ENCODE measurements around the gene ERMP1.

The ERMP1 gene

GRCh38 chr9:5852987-5853386 lies 20.1 kb upstream of the ERMP1 start:
- no peak for DNase-seq

GRCh38 chr9:5851445-5851844 lies 18.5 kb upstream of the ERMP1 start:
- DNase-seq = peak; percentile 95

- no peak for DNase-seq
Observed at GRCh38 chr9:5850724-5851122, 17.8 kb upstream of the ERMP1 start.

GRCh38 chr9:5848372-5848882 lies 15.5 kb upstream of the ERMP1 start:
- DNase-seq = no peak

GRCh38 chr9:5846501-5846921 lies 13.6 kb upstream of the ERMP1 start:
- DNase-seq = peak; percentile 67

GRCh38 chr9:5846096-5846495 lies 13.2 kb upstream of the ERMP1 start:
- DNase-seq = no peak

- no peak for DNase-seq
Observed at GRCh38 chr9:5845157-5845531, 12.2 kb upstream of the ERMP1 start.

GRCh38 chr9:5843794-5844471 lies 11.0 kb upstream of the ERMP1 start:
- no peak for DNase-seq

GRCh38 chr9:5842929-5843793 lies 10.2 kb upstream of the ERMP1 start:
- DNase-seq = no peak

- DNase-seq = no peak
Observed at GRCh38 chr9:5841771-5842573, 9.1 kb upstream of the ERMP1 start.

- no peak for DNase-seq
Observed at GRCh38 chr9:5840788-5841187, 7.9 kb upstream of the ERMP1 start.

GRCh38 chr9:5839572-5839902 lies 6.6 kb upstream of the ERMP1 start:
- no peak for DNase-seq

- DNase-seq = no peak
Observed at GRCh38 chr9:5838884-5839571, 6.1 kb upstream of the ERMP1 start.

- DNase-seq = no peak
Observed at GRCh38 chr9:5835808-5836207, 2.9 kb upstream of the ERMP1 start.

GRCh38 chr9:5834214-5834613 lies 1.3 kb upstream of the ERMP1 start:
- DNase-seq = no peak

- no peak for DNase-seq
Observed at GRCh38 chr9:5832071-5832537, 813 bp downstream of the ERMP1 start.

- no peak for DNase-seq
Observed at GRCh38 chr9:5825895-5826622, 6.9 kb downstream of the ERMP1 start.

GRCh38 chr9:5825223-5825622 lies 7.7 kb downstream of the ERMP1 start:
- peak; percentile 32 for DNase-seq

GRCh38 chr9:5820425-5820824 lies 12.5 kb downstream of the ERMP1 start:
- no peak for DNase-seq

GRCh38 chr9:5819174-5819573 lies 13.7 kb downstream of the ERMP1 start:
- no peak for DNase-seq

- DNase-seq = no peak
Observed at GRCh38 chr9:5818424-5819142, 14.3 kb downstream of the ERMP1 start.

Data from suppressor macrophage treated with lipopolysaccharide for 4 hours (primary cell).